Measurements from ENCODE around the gene ARHGAP15.

ARHGAP15 gene

GRCh38 chr2:143513081-143513480 lies 383.9 kb downstream of the ARHGAP15 start:
- H3K4me1 Mint-ChIP-seq: peaks cover 27% of the 10 kb centered on the region
- peaks cover 11% of the 10 kb centered on the region for H3K9me3 Mint-ChIP-seq
- no peak overlapping the region for H3K4me3 Mint-ChIP-seq
- H3K27ac Mint-ChIP-seq: no peak overlapping the region
- H3K27me3 Mint-ChIP-seq: no peaks in the 10 kb centered on the region
- peaks cover 56% of the 10 kb centered on the region for H3K36me3 Mint-ChIP-seq

DNA sequence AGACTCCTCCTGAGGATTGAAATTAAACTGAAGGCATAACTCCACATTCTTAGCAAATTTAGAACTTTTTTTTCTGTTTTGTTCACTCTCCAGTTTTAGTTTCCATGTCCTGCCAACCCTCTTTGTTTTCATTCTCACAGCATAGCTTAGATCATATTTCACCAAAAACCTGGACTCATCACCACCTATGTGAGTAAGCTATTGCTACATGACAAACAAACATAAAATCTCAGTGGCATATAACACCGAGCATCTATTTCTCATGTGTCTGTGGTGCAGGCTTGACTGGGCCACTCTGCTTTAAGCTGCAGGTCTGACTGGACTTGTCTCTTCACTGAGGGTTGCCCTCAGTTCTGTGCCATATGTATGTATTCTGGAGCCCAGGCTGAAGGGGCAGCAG lies 385.2 kb downstream of the ARHGAP15 start:
- no peak overlapping the region for H3K27ac Mint-ChIP-seq
- H3K4me3 Mint-ChIP-seq: no peak overlapping the region
- H3K36me3 Mint-ChIP-seq: peaks cover 52% of the 10 kb centered on the region
- H3K27me3 Mint-ChIP-seq: no peaks in the 10 kb centered on the region
- peaks cover 11% of the 10 kb centered on the region for H3K9me3 Mint-ChIP-seq
- peaks cover 25% of the 10 kb centered on the region for H3K4me1 Mint-ChIP-seq

DNA sequence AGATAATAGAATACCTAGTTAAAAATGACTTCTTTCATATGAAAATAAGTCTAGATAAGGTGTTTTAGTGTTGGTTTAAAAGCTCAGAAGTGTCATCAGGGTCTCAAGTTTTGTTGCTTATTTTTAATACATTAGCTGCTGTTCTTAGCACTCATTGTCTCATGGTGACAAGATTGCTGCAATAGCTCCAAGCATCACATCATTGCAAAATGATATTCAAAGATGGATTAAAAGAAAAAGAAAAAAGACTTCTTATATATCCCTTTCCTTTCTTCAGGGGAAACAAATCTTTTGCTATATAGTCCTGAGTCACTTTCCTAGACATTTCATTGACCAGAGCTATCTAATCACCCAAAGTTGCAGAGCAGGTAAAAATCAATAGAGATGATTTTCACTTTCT lies 386.1 kb downstream of the ARHGAP15 start:
- Mint-ChIP-seq H3K36me3 (peaks cover 56% of the 10 kb centered on the region), H3K4me3 (no peak overlapping the region), H3K4me1 (peaks cover 28% of the 10 kb centered on the region), H3K9me3 (peaks cover 11% of the 10 kb centered on the region), H3K27me3 (no peaks in the 10 kb centered on the region), H3K27ac (no peak overlapping the region)

- peaks cover 40% of the 10 kb centered on the region for H3K36me3 Mint-ChIP-seq
- H3K4me3 Mint-ChIP-seq: no peak overlapping the region
- peaks cover 46% of the 10 kb centered on the region for H3K4me1 Mint-ChIP-seq
- H3K9me3 Mint-ChIP-seq: no peaks in the 10 kb centered on the region
- H3K27me3 Mint-ChIP-seq: no peaks in the 10 kb centered on the region
- no peak overlapping the region for H3K27ac Mint-ChIP-seq
Observed at GRCh38 chr2:143519521-143519920, 390.3 kb downstream of the ARHGAP15 start.

GRCh38 chr2:143521396-143521795 lies 392.2 kb downstream of the ARHGAP15 start:
- Mint-ChIP-seq H3K4me1 (peaks cover 53% of the 10 kb centered on the region), H3K4me3 (no peak overlapping the region)

GRCh38 chr2:143522699-143523098 lies 393.5 kb downstream of the ARHGAP15 start:
- Mint-ChIP-seq H3K9me3 (no peaks in the 10 kb centered on the region), H3K4me1 (peaks cover 53% of the 10 kb centered on the region), H3K36me3 (peaks cover 28% of the 10 kb centered on the region), H3K4me3 (no peak overlapping the region), H3K27ac (peak overlapping the region; percentile 75), H3K27me3 (no peaks in the 10 kb centered on the region)

More at GRCh38 chr2:143521396-143521795, 392.2 kb downstream of the ARHGAP15 start:
- no peaks in the 10 kb centered on the region for H3K27me3 Mint-ChIP-seq
- H3K36me3 Mint-ChIP-seq: peaks cover 30% of the 10 kb centered on the region
- H3K9me3 Mint-ChIP-seq: no peaks in the 10 kb centered on the region
- peak overlapping the region; percentile 23 for H3K27ac Mint-ChIP-seq

DNA sequence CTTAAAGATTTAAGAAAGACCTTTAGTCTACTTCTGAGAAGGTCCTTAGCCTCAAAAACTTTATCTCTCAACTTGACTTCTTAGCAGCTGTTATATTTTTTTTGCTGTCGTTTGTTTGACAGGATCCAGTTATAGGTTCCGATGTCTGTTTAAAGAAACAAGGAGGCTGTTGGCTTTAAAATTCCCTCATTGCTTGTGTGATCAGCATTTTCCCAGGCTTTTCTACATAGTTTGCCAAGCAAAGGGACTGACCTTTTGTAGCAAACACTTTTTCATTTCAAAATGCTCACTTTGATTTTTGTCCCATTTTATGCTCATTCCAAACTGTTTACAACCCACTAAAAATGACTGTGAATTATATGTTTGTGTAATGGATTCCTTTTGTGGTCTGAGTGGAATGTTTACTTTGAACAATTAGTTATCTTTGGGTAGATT lies 394.9 kb downstream of the ARHGAP15 start:
- Mint-ChIP-seq H3K4me3 (no peak overlapping the region), H3K4me1 (peaks cover 64% of the 10 kb centered on the region), H3K27ac (no peak overlapping the region), H3K27me3 (no peaks in the 10 kb centered on the region), H3K36me3 (peaks cover 31% of the 10 kb centered on the region), H3K9me3 (peaks cover 4% of the 10 kb centered on the region)

DNA sequence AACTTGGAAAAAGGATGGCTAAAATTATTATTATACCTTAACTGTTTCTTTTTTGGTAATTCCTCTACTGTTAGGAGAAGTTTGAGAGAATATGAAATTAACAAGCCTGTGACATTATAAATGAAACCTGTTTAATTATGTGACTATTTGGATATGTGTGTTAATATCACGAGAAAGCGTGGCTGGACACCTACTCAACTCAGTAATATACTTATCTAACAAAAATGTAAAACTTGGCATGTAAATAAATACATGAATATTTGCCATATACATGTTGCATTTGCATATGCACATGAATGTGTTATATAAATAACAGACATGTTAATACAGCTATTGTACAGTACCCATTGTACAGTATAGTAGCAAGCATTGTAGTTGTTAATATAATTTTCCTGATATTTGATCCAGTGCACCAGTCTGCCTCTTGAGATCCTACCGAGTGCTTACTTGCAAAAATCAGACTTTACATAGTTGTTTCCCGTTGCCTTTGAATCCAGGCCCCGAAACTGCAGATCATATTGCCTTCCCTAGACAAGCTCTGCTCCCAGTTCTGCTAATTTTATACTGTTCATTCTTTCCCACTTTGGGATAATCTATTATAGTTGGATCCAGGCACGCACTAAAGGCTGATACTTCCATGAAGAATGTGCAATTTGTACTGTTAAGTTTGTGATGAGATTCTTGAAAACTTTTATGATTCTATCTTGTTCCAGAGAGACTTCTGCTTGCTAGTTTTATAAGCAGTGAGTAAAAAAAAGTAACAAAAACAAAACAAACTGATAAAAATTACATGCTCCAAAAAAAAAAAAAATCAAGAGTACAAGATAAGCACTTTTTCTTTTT lies 395.6 kb downstream of the ARHGAP15 start:
- H3K4me1 Mint-ChIP-seq: peaks cover 70% of the 10 kb centered on the region
- H3K27ac Mint-ChIP-seq: no peak overlapping the region
- H3K36me3 Mint-ChIP-seq: peaks cover 36% of the 10 kb centered on the region
- H3K27me3 Mint-ChIP-seq: no peaks in the 10 kb centered on the region
- H3K9me3 Mint-ChIP-seq: peaks cover 10% of the 10 kb centered on the region
- no peak overlapping the region for H3K4me3 Mint-ChIP-seq

- peaks cover 13% of the 10 kb centered on the region for H3K9me3 Mint-ChIP-seq
- peaks cover 69% of the 10 kb centered on the region for H3K4me1 Mint-ChIP-seq
- H3K27ac Mint-ChIP-seq: peak overlapping the region; percentile 13
- peaks cover 33% of the 10 kb centered on the region for H3K36me3 Mint-ChIP-seq
- H3K27me3 Mint-ChIP-seq: no peaks in the 10 kb centered on the region
- H3K4me3 Mint-ChIP-seq: no peak overlapping the region
Observed at GRCh38 chr2:143525402-143525860, 396.2 kb downstream of the ARHGAP15 start.

- Mint-ChIP-seq H3K4me1 (peaks cover 67% of the 10 kb centered on the region), H3K27ac (no peak overlapping the region), H3K4me3 (no peak overlapping the region), H3K27me3 (no peaks in the 10 kb centered on the region), H3K36me3 (peaks cover 33% of the 10 kb centered on the region), H3K9me3 (peaks cover 13% of the 10 kb centered on the region)
Observed at GRCh38 chr2:143526498-143526897, 397.3 kb downstream of the ARHGAP15 start.

- Mint-ChIP-seq H3K4me1 (peaks cover 52% of the 10 kb centered on the region), H3K9me3 (peaks cover 13% of the 10 kb centered on the region), H3K36me3 (peaks cover 28% of the 10 kb centered on the region), H3K27me3 (no peaks in the 10 kb centered on the region), H3K27ac (no peak overlapping the region), H3K4me3 (no peak overlapping the region)
Observed at GRCh38 chr2:143528021-143528420, 398.8 kb downstream of the ARHGAP15 start.

GRCh38 chr2:143529118-143529720 lies 400.0 kb downstream of the ARHGAP15 start:
- no peaks in the 10 kb centered on the region for H3K27me3 Mint-ChIP-seq
- H3K4me3 Mint-ChIP-seq: no peak overlapping the region
- peaks cover 35% of the 10 kb centered on the region for H3K36me3 Mint-ChIP-seq
- peak overlapping the region; percentile 44 for H3K27ac Mint-ChIP-seq
- H3K9me3 Mint-ChIP-seq: peaks cover 13% of the 10 kb centered on the region
- peaks cover 41% of the 10 kb centered on the region for H3K4me1 Mint-ChIP-seq

- H3K27me3 Mint-ChIP-seq: no peaks in the 10 kb centered on the region
- peak overlapping the region; percentile 15 for H3K27ac Mint-ChIP-seq
- peaks cover 44% of the 10 kb centered on the region for H3K36me3 Mint-ChIP-seq
- no peak overlapping the region for H3K4me3 Mint-ChIP-seq
- peaks cover 25% of the 10 kb centered on the region for H3K4me1 Mint-ChIP-seq
- H3K9me3 Mint-ChIP-seq: peaks cover 15% of the 10 kb centered on the region
Observed at GRCh38 chr2:143530758-143531157, 401.5 kb downstream of the ARHGAP15 start.

- Mint-ChIP-seq H3K27me3 (no peaks in the 10 kb centered on the region), H3K4me3 (no peak overlapping the region), H3K27ac (no peak overlapping the region), H3K4me1 (peaks cover 24% of the 10 kb centered on the region), H3K9me3 (peaks cover 20% of the 10 kb centered on the region), H3K36me3 (peaks cover 49% of the 10 kb centered on the region)
Observed at GRCh38 chr2:143532061-143532460, 402.8 kb downstream of the ARHGAP15 start.

DNA sequence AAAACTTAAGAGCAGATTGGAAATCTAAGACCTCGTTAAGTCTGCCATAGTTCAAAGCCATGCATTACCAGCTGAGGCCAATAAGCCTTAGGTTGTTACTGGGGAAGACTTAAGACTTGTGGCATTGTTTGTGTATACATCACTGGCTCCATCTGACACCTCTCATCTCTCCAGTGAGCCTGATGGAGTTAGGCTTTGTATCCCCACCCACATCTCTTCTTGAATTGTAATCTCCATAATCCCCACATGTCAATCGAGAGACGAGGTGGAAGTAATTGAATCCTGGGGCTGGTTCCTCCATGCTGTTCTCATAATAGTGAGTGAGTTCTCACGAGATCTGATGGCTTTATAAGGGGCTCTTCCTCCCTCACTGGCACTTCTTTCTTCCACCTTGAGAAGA lies 404.6 kb downstream of the ARHGAP15 start:
- H3K27me3 Mint-ChIP-seq: no peaks in the 10 kb centered on the region
- no peak overlapping the region for H3K27ac Mint-ChIP-seq
- H3K4me3 Mint-ChIP-seq: no peak overlapping the region

DNA sequence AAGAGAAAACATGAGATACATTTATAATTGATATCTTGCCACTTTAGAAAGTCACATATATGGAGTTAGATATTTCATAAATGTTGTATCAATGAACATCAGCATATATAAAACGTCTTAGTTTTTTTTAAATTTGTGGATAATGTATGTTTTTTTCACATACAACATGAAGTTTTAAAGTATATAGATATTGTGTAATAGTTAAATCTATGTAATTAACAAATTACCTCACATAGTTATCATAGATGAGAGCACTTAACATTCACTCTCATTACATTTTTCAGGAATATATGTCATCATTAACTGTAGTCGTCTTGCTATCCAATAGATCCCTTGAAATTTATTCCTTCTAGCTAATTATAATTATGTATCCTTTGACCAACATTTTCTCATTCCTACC lies 406.6 kb downstream of the ARHGAP15 start:
- Mint-ChIP-seq H3K27me3 (no peaks in the 10 kb centered on the region), H3K4me1 (peaks cover 21% of the 10 kb centered on the region), H3K9me3 (peaks cover 7% of the 10 kb centered on the region), H3K27ac (no peak overlapping the region), H3K36me3 (peaks cover 41% of the 10 kb centered on the region), H3K4me3 (no peak overlapping the region)

More for the DNA sequence above, 404.6 kb downstream of the ARHGAP15 start:
- Mint-ChIP-seq H3K4me1 (peaks cover 17% of the 10 kb centered on the region), H3K36me3 (peaks cover 44% of the 10 kb centered on the region), H3K9me3 (peaks cover 19% of the 10 kb centered on the region)

Measured in activated naive CD4-positive, alpha-beta T cell treated with anti-CD3 and anti-CD28 coated beads, Interleukin-2, amount 50 U/mL, for 24 hours (primary cell).